ENCODE measurements around the gene TNFRSF19.

GRCh38 chr13:23628250-23628649 is 58.0 kb downstream of the TNFRSF19 start:
- TF ChIP-seq CTCF (IDR thresholded peaks at IDR 0.05; ENCODE audit: poor library complexity) (no peak), EZH2phosphoT487 (IDR thresholded peaks at IDR 0.05; ENCODE audit: low read depth, severe bottlenecking, unreplicated experiment) (no peak)
